ENCODE data around the gene CACNA1G. TPM values are rescaled to one million over a fixed set of nuclear protein-coding genes. Genes with fewer than 3 reads are reported as not detected.

The CACNA1G gene
- total and polyA plus RNA-seq, 2 experiments from 2014 or later: 3.5 to 4.8 TPM

- WGBS (ENCODE audit: low lambda C conversion rate, missing lambda C conversion rate): 78% methylated on average over 7 of the region's 7 CpGs
These were observed 59.0 kb downstream of the CACNA1G start for GRCh38 chr17:50619489-50619888.

GRCh38 chr17:50620237-50620636 lies 59.7 kb downstream of the CACNA1G start:
- WGBS (ENCODE audit: low lambda C conversion rate, missing lambda C conversion rate): 50% methylated on average over 5 of the region's 5 CpGs
- Histone ChIP-seq H3K36me3 (replicated peaks; ENCODE audit: insufficient read depth, low read depth) (no peaks in the 10 kb centered on the region), H3K9me3 (ENCODE audit: low read depth) (no peaks in the 10 kb centered on the region), H2AFZ (no peak overlapping the region), H3K79me2 (no peaks in the 10 kb centered on the region), H4K20me1 (ENCODE audit: insufficient read depth, poor library complexity, severe bottlenecking) (no peaks in the 10 kb centered on the region), H3K4me3 (no peak overlapping the region), H3K27ac (no peak overlapping the region), H3K4me1 (ENCODE audit: insufficient read depth) (no peaks in the 10 kb centered on the region), H3K27me3 (no peaks in the 10 kb centered on the region), H3K4me2 (no peak overlapping the region), H3K9me2 (replicated peaks; ENCODE audit: insufficient read depth) (no peaks in the 10 kb centered on the region)
- DNase-seq (ENCODE audit: low spot score): no peak
- TF ChIP-seq EZH2phosphoT487 (IDR thresholded peaks at IDR 0.05; ENCODE audit: low read depth, severe bottlenecking, unreplicated experiment) (no peak), CTCF (IDR thresholded peaks at IDR 0.05; ENCODE audit: poor library complexity) (no peak), EZH2 (IDR thresholded peaks at IDR 0.05; ENCODE audit: borderline replicate concordance) (no peak)

More at GRCh38 chr17:50619489-50619888, 59.0 kb downstream of the CACNA1G start:
- no peaks in the 10 kb centered on the region for H3K9me2 ChIP-seq (replicated peaks; ENCODE audit: insufficient read depth)
- H3K79me2 ChIP-seq: no peaks in the 10 kb centered on the region
- no peaks in the 10 kb centered on the region for H3K9me3 ChIP-seq (ENCODE audit: low read depth)
- H3K36me3 ChIP-seq (replicated peaks; ENCODE audit: insufficient read depth, low read depth): no peaks in the 10 kb centered on the region
- no peaks in the 10 kb centered on the region for H4K20me1 ChIP-seq (ENCODE audit: insufficient read depth, poor library complexity, severe bottlenecking)
- H3K27me3 ChIP-seq: no peaks in the 10 kb centered on the region
- no peak overlapping the region for H3K4me2 ChIP-seq
- no peak overlapping the region for H2AFZ ChIP-seq
- no peaks in the 10 kb centered on the region for H3K4me1 ChIP-seq (ENCODE audit: insufficient read depth)
- DNase-seq (ENCODE audit: low spot score): no peak
- no peak overlapping the region for H3K4me3 ChIP-seq
- no peak overlapping the region for H3K27ac ChIP-seq
- TF ChIP-seq EZH2 (IDR thresholded peaks at IDR 0.05; ENCODE audit: borderline replicate concordance) (no peak), CTCF (IDR thresholded peaks at IDR 0.05; ENCODE audit: poor library complexity) (no peak), EZH2phosphoT487 (IDR thresholded peaks at IDR 0.05; ENCODE audit: low read depth, severe bottlenecking, unreplicated experiment) (no peak)

- H4K20me1 ChIP-seq (ENCODE audit: insufficient read depth, poor library complexity, severe bottlenecking): no peaks in the 10 kb centered on the region
- no peaks in the 10 kb centered on the region for H3K36me3 ChIP-seq (replicated peaks; ENCODE audit: insufficient read depth, low read depth)
- no peak overlapping the region for H3K4me3 ChIP-seq
- no peaks in the 10 kb centered on the region for H3K9me2 ChIP-seq (replicated peaks; ENCODE audit: insufficient read depth)
- no peaks in the 10 kb centered on the region for H3K4me1 ChIP-seq (ENCODE audit: insufficient read depth)
- no peak for DNase-seq (ENCODE audit: low spot score)
- no peaks in the 10 kb centered on the region for H3K79me2 ChIP-seq
- TF ChIP-seq EZH2phosphoT487 (IDR thresholded peaks at IDR 0.05; ENCODE audit: low read depth, severe bottlenecking, unreplicated experiment) (no peak), CTCF (IDR thresholded peaks at IDR 0.05; ENCODE audit: poor library complexity) (peak; percentile 23), EZH2 (IDR thresholded peaks at IDR 0.05; ENCODE audit: borderline replicate concordance) (no peak)
- no peak overlapping the region for H3K27ac ChIP-seq
- no peak overlapping the region for H2AFZ ChIP-seq
- no peaks in the 10 kb centered on the region for H3K9me3 ChIP-seq (ENCODE audit: low read depth)
- H3K27me3 ChIP-seq: no peaks in the 10 kb centered on the region
- 74% methylated on average over 16 of the region's 17 CpGs for WGBS (ENCODE audit: low lambda C conversion rate, missing lambda C conversion rate)
- H3K4me2 ChIP-seq: no peak overlapping the region
These were observed 60.3 kb downstream of the CACNA1G start for GRCh38 chr17:50620858-50621257.

- no peaks in the 10 kb centered on the region for H4K20me1 ChIP-seq (ENCODE audit: insufficient read depth, poor library complexity, severe bottlenecking)
- no peaks in the 10 kb centered on the region for H3K9me3 ChIP-seq (ENCODE audit: low read depth)
- H2AFZ ChIP-seq: no peak overlapping the region
- no peaks in the 10 kb centered on the region for H3K4me1 ChIP-seq (ENCODE audit: insufficient read depth)
- 66% methylated on average over 16 of the region's 16 CpGs for WGBS (ENCODE audit: low lambda C conversion rate, missing lambda C conversion rate)
- no peak overlapping the region for H3K4me3 ChIP-seq
- H3K4me2 ChIP-seq: no peak overlapping the region
- TF ChIP-seq CTCF (IDR thresholded peaks at IDR 0.05; ENCODE audit: poor library complexity) (no peak), EZH2phosphoT487 (IDR thresholded peaks at IDR 0.05; ENCODE audit: low read depth, severe bottlenecking, unreplicated experiment) (no peak), EZH2 (IDR thresholded peaks at IDR 0.05; ENCODE audit: borderline replicate concordance) (no peak)
- no peaks in the 10 kb centered on the region for H3K79me2 ChIP-seq
- no peak for DNase-seq (ENCODE audit: low spot score)
- no peaks in the 10 kb centered on the region for H3K36me3 ChIP-seq (replicated peaks; ENCODE audit: insufficient read depth, low read depth)
- no peaks in the 10 kb centered on the region for H3K27me3 ChIP-seq
- H3K27ac ChIP-seq: no peak overlapping the region
- no peaks in the 10 kb centered on the region for H3K9me2 ChIP-seq (replicated peaks; ENCODE audit: insufficient read depth)
These were observed 61.1 kb downstream of the CACNA1G start for GRCh38 chr17:50621574-50622031.

Measured in hepatocyte (in vitro differentiated cells).